Uterus (tissue), 4 donors: ENCODE results near the gene CREB5. TPM values are rescaled to one million over a fixed set of nuclear protein-coding genes. Genes with fewer than 3 reads are reported as not detected.

Experiments
- DNase-seq, 2 donors: peaks; one replicate each; pipeline ENCODE4 v3.0.0-alpha.2; 2019 to 2020
- H3K27ac ChIP-seq, 2 donors: fragments of 200-600 bp; sonication (generic); 1 replicate in 1 of 2; 2 replicates in 1 of 2; pipeline ENCODE4 v1.5.1; 2016 to 2018
- H3K27me3 ChIP-seq, 2 donors: fragments of 200-600 bp; sonication (generic); one replicate each; pipeline ENCODE4 v1.5.1; 2018 to 2019; ENCODE audit warnings: control low read depth in 1 of 2
- H3K36me3 ChIP-seq, 2 donors: fragments of 200-600 bp; sonication (generic); one replicate each; pipeline ENCODE4 v1.5.1; 2019; ENCODE audit warnings: control low read depth in 1 of 2
- H3K4me1 ChIP-seq, 2 donors: fragments of 200-600 bp; sonication (generic); one replicate each; pipeline ENCODE4 v1.5.1; 2018 to 2019; ENCODE audit warnings: control low read depth in 1 of 2
- H3K4me3 ChIP-seq, 2 donors: fragments of 200-600 bp; sonication (generic); 1 replicate in 1 of 2; 2 replicates in 1 of 2; pipeline ENCODE4 v1.5.1; 2018 to 2019; ENCODE audit warnings: mild to moderate bottlenecking in 1 of 2
- H3K9me3 ChIP-seq, 2 donors: fragments of 200-600 bp; sonication (generic); one replicate each; pipeline ENCODE4 v1.5.1; 2019; ENCODE audit warnings: control low read depth in 1 of 2
- CTCF ChIP-seq, 4 experiments: fragments of 200-600 bp in 2 of 4; fragments of 450-650 bp in 2 of 4; sonication (generic) in 2 of 4; IDR thresholded peaks; one replicate each; pipeline ENCODE4 v1.5.1; 2016 to 2019; ENCODE audit warnings: antibody characterized with exemption in 4 of 4, mild to moderate bottlenecking in 2 of 4, moderate library complexity in 1 of 4
- POLR2A ChIP-seq, 2 donors: fragments of 450-650 bp; IDR thresholded peaks; one replicate each; pipeline ENCODE4 v1.6.1; 2016; ENCODE audit warnings: antibody characterized with exemption in 2 of 2, mild to moderate bottlenecking in 1 of 2, moderate library complexity in 1 of 2
- intact Hi-C: fragments of 100-400 bp; cut with DNase I; formaldehyde crosslinking; loops from one replicate; pipeline ENCODE4 v1.15.1; 2023; ENCODE audit warnings: low total_unique reads
- total RNA-seq, 4 donors: library from RNA; depleted of rRNA in 3 of 4; stranded (reverse); fragments of >200 nt in 3 of 4; gene quantifications; one replicate each; pipeline versions ENCODE4 v1.1.0 to v1.2.4, GENCODE V29; 2014 to 2023
- donor health status: DM: yes; HTN: yes; CAD: no.

Gene CREB5
- total RNA-seq, 4 donors from 2014 or later: 7.1 to 40.2 (median 23.9) TPM

- Histone ChIP-seq H3K27ac (no peak overlapping the region), H3K36me3 (no peaks in the 10 kb centered on the region), H3K4me3 (no peak overlapping the region), H3K9me3 (no peaks in the 10 kb centered on the region), H3K27me3 (no peaks in the 10 kb centered on the region), H3K4me1 (no peaks in the 10 kb centered on the region)
- intact Hi-C loops: no loop called here
- TF ChIP-seq CTCF (IDR thresholded peaks at IDR 0.05) (no peak), POLR2A (IDR thresholded peaks at IDR 0.05) (no peak)
- no peak for DNase-seq
Measured at GRCh38 chr7:28478656-28479055, 66.3 kb downstream of the CREB5 start.

GRCh38 chr7:28479507-28479947, 67.2 kb downstream of the CREB5 start:
- Histone ChIP-seq H3K4me3 (no peak overlapping the region), H3K27ac (no peak overlapping the region), H3K36me3 (no peaks in the 10 kb centered on the region), H3K9me3 (no peaks in the 10 kb centered on the region), H3K27me3 (no peaks in the 10 kb centered on the region), H3K4me1 (no peaks in the 10 kb centered on the region)
- no peak for TF ChIP-seq POLR2A (IDR thresholded peaks at IDR 0.05)
- no peak for TF ChIP-seq CTCF (IDR thresholded peaks at IDR 0.05)
- DNase-seq: no peak
- intact Hi-C loops: no loop called here

- Histone ChIP-seq H3K27ac (no peak overlapping the region), H3K9me3 (no peaks in the 10 kb centered on the region), H3K4me1 (no peaks in the 10 kb centered on the region), H3K4me3 (no peak overlapping the region), H3K36me3 (no peaks in the 10 kb centered on the region), H3K27me3 (no peaks in the 10 kb centered on the region)
- intact Hi-C loops: no loop called here
- no peak for DNase-seq
- TF ChIP-seq POLR2A (IDR thresholded peaks at IDR 0.05) (no peak), CTCF (IDR thresholded peaks at IDR 0.05) (no peak)
Measured at GRCh38 chr7:28480595-28480994, 68.3 kb downstream of the CREB5 start.

- Histone ChIP-seq H3K36me3 (no peaks in the 10 kb centered on the region), H3K4me3 (no peak overlapping the region), H3K9me3 (no peaks in the 10 kb centered on the region), H3K27ac (no peak overlapping the region), H3K4me1 (no peaks in the 10 kb centered on the region), H3K27me3 (no peaks in the 10 kb centered on the region)
- no peak for DNase-seq
- intact Hi-C loops: no loop called here
- no peak for TF ChIP-seq CTCF (IDR thresholded peaks at IDR 0.05)
- TF ChIP-seq POLR2A (IDR thresholded peaks at IDR 0.05): no peak
Measured at GRCh38 chr7:28481091-28481926, 69.0 kb downstream of the CREB5 start.

GRCh38 chr7:28483112-28483511, 70.8 kb downstream of the CREB5 start:
- intact Hi-C loops: no loop called here
- Histone ChIP-seq H3K27me3 (no peaks in the 10 kb centered on the region), H3K27ac (no peak overlapping the region), H3K4me3 (no peak overlapping the region), H3K36me3 (no peaks in the 10 kb centered on the region), H3K4me1 (no peaks in the 10 kb centered on the region), H3K9me3 (no peaks in the 10 kb centered on the region)
- TF ChIP-seq CTCF (IDR thresholded peaks at IDR 0.05): no peak
- no peak for TF ChIP-seq POLR2A (IDR thresholded peaks at IDR 0.05)
- DNase-seq: no peak
